ENCODE results near the gene CPLANE2. TPM values are rescaled to one million over a fixed set of nuclear protein-coding genes. Genes with fewer than 3 reads are reported as not detected.

CPLANE2 gene
- total and polyA plus RNA-seq, 2 of the 4 experiments (the other 2 are of a cell fraction) = 3.2 to 5.8 TPM

DNA sequence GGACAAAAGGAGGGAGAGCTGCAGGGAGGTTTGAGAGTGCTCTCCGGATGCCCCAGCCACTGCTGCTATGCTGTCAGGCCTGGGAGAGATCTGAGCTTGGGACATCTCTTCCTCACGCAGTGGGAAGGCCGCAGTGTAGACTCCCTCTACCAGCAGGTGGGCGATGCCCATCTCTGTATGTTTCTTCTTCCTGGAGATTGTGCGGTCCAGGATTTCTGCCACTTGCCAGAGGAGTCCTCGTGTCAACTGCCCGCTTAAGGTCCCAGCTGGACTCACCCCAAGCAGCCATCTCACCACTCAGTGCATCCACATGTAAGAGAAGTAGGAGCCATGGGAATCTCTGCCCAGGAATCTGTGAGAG is 10.9 kb downstream of the CPLANE2 start:
- peak overlapping the region; percentile 55 for H2AK9ac ChIP-seq (replicated peaks; ENCODE audit: low read depth, low read length, poor library complexity)
- no peak overlapping the region for H2BK15ac ChIP-seq (ENCODE audit: low read depth, low read length)
- peaks cover 39% of the 10 kb centered on the region for H3K27me3 ChIP-seq (ENCODE audit: control insufficient read depth, insufficient read depth, low read length)
- no peaks in the 10 kb centered on the region for H3K79me1 ChIP-seq (ENCODE audit: low read depth in 1 of 2, low read length in 2 of 2)
- in situ Hi-C loops (cut with MboI; ENCODE audit: low sequenced_read_pairs) = no loop called here
- no peak overlapping the region for H2AK5ac ChIP-seq (ENCODE audit: low read depth, low read length)
- no peak overlapping the region for H2BK20ac ChIP-seq (ENCODE audit: low read depth, low read length)
- H4K5ac ChIP-seq (ENCODE audit: low read depth, low read length) = no peak overlapping the region
- no peak overlapping the region for H3K14ac ChIP-seq (replicated peaks; ENCODE audit: low read depth, low read length)
- H3K4me2 ChIP-seq (ENCODE audit: low read depth, low read length) = no peak overlapping the region
- TF ChIP-seq RCOR1 (IDR thresholded peaks at IDR 0.05; ENCODE audit: insufficient replicate concordance, low read length) (no peak), NFE2L2 (IDR thresholded peaks at IDR 0.05; ENCODE audit: low read depth, low read length) (no peak), RFX5 (IDR thresholded peaks at IDR 0.05; ENCODE audit: low read depth, low read length) (no peak), CHD1 (IDR thresholded peaks at IDR 0.05; ENCODE audit: low read depth, low read length) (no peak), BHLHE40 (IDR thresholded peaks at IDR 0.05; ENCODE audit: low read depth, low read length) (no peak), RAD21 (IDR thresholded peaks at IDR 0.05; ENCODE audit: low read length) (no peak), POLR2A (IDR thresholded peaks at IDR 0.05; ENCODE audit: low read depth, low read length) (no peak), MAZ (IDR thresholded peaks at IDR 0.05; ENCODE audit: borderline replicate concordance, low read depth, low read length) (no peak), MAFK (IDR thresholded peaks at IDR 0.05; ENCODE audit: low read depth, low read length) (no peak), MXI1 (IDR thresholded peaks at IDR 0.05; ENCODE audit: borderline replicate concordance, low read depth, low read length) (no peak), SMC3 (IDR thresholded peaks at IDR 0.05; ENCODE audit: low read depth, low read length) (no peak), FOS (IDR thresholded peaks at IDR 0.05; ENCODE audit: low read depth, low read length) (no peak), CEBPB (IDR thresholded peaks at IDR 0.05; ENCODE audit: low read depth, low read length) (no peak)
- TF ChIP-seq, protein P1, sequence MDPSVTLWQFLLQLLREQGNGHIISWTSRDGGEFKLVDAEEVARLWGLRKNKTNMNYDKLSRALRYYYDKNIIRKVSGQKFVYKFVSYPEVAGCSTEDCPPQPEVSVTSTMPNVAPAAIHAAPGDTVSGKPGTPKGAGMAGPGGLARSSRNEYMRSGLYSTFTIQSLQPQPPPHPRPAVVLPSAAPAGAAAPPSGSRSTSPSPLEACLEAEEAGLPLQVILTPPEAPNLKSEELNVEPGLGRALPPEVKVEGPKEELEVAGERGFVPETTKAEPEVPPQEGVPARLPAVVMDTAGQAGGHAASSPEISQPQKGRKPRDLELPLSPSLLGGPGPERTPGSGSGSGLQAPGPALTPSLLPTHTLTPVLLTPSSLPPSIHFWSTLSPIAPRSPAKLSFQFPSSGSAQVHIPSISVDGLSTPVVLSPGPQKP (IDR thresholded peaks at IDR 0.05; ENCODE audit: borderline replicate concordance, low read depth, low read length) = no peak
- TF ChIP-seq, protein P2, sequence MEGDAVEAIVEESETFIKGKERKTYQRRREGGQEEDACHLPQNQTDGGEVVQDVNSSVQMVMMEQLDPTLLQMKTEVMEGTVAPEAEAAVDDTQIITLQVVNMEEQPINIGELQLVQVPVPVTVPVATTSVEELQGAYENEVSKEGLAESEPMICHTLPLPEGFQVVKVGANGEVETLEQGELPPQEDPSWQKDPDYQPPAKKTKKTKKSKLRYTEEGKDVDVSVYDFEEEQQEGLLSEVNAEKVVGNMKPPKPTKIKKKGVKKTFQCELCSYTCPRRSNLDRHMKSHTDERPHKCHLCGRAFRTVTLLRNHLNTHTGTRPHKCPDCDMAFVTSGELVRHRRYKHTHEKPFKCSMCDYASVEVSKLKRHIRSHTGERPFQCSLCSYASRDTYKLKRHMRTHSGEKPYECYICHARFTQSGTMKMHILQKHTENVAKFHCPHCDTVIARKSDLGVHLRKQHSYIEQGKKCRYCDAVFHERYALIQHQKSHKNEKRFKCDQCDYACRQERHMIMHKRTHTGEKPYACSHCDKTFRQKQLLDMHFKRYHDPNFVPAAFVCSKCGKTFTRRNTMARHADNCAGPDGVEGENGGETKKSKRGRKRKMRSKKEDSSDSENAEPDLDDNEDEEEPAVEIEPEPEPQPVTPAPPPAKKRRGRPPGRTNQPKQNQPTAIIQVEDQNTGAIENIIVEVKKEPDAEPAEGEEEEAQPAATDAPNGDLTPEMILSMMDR (conservative IDR thresholded peaks at IDR 0.05; ENCODE audit: low read depth, low read length) = no peak
- TF ChIP-seq, protein P3, sequence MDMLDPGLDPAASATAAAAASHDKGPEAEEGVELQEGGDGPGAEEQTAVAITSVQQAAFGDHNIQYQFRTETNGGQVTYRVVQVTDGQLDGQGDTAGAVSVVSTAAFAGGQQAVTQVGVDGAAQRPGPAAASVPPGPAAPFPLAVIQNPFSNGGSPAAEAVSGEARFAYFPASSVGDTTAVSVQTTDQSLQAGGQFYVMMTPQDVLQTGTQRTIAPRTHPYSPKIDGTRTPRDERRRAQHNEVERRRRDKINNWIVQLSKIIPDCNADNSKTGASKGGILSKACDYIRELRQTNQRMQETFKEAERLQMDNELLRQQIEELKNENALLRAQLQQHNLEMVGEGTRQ (IDR thresholded peaks at IDR 0.05; ENCODE audit: low read depth, low read length) = no peak
- H3K4ac ChIP-seq (ENCODE audit: low read depth, low read length) = no peak overlapping the region
- dilution Hi-C loops (cut with HindIII; ENCODE audit: low sequenced_read_pairs, unreplicated experiment) = no loop called here
- no peak overlapping the region for H3K56ac ChIP-seq (ENCODE audit: extremely low read depth, insufficient read depth, low read length)
- no peak overlapping the region for H4K8ac ChIP-seq (ENCODE audit: low read depth in 2 of 2, low read length in 2 of 2)
- POLR2A ChIA-PET (ENCODE audit: unreplicated experiment) = no interaction called here
- no peaks in the 10 kb centered on the region for H3K36me3 ChIP-seq (ENCODE audit: control insufficient read depth, insufficient read depth, low read length)
- no peak overlapping the region for H3K4me3 ChIP-seq (ENCODE audit: insufficient read depth, low read depth, low read length)
- ATAC-seq (ENCODE audit: low read depth) (no peak), DNase-seq (no peak)
- no peak overlapping the region for H2BK120ac ChIP-seq (ENCODE audit: low read depth, low read length)
- H3K9me3 ChIP-seq (ENCODE audit: control insufficient read depth, insufficient read depth, low read length) = peaks cover 14% of the 10 kb centered on the region
- intact Hi-C loops (cut with micrococcal nuclease) = no loop called here
- no peaks in the 10 kb centered on the region; the same call in 1 of the 2 replicates for H3K4me1 ChIP-seq (ENCODE audit: control insufficient read depth, insufficient read depth, low read length)
- H3K27ac ChIP-seq (ENCODE audit: insufficient read depth, low read length) = no peak overlapping the region
- peak overlapping the region; percentile 67 for H2AFZ ChIP-seq (replicated peaks; ENCODE audit: low read length, poor library complexity)
- CTCF ChIA-PET = no interaction called here
- H2BK5ac ChIP-seq (ENCODE audit: low read depth, low read length, poor library complexity, severe bottlenecking) = no peak overlapping the region
- no peaks in the 10 kb centered on the region for H4K20me1 ChIP-seq (ENCODE audit: insufficient read depth, low read length)
- WGBS, 2 experiments (ENCODE audit: extremely low coverage in 2 of 2, insufficient read length in 1 of 2) = 83% methylated on average over 4 of the region's 7 CpGs; no CpG with 5 or more reads in 1 of the 2 experiments
- no peaks in the 10 kb centered on the region for H3K9me1 ChIP-seq (ENCODE audit: insufficient read depth, low read length)
- no peak overlapping the region for H4K91ac ChIP-seq (ENCODE audit: insufficient read depth, low read depth, low read length)
- no peak overlapping the region for H3K9ac ChIP-seq (ENCODE audit: low read depth, low read length)
- H3K18ac ChIP-seq (ENCODE audit: low read depth, low read length) = no peak overlapping the region
- BruUV-seq (replicated peaks) = no TSS peak
- no peak overlapping the region for H3K23ac ChIP-seq (ENCODE audit: low read depth, low read length)

Data from IMR-90 (cell line).